B cell (primary cell): ENCODE results near the gene JMJD4. TPM values are rescaled to one million over a fixed set of nuclear protein-coding genes. Genes with fewer than 3 reads are reported as not detected.

ENCODE experiments used
- ATAC-seq: fragments of 200-7000 bp; cut with Tn5 transposase; one replicate; pipeline ENCODE4 v1.10.0; 2021; ENCODE audit warnings: low read depth, mild to moderate bottlenecking, moderate number of reproducible peaks, moderate library complexity
- CTCF ChIA-PET: fragments of 350-600 bp; sonication (Branson Sonifier 250); formaldehyde crosslinking; loops from one replicate; lab custom pipeline; 2021; ENCODE audit warnings: antibody characterized with exemption, inconsistent platforms; lab: Charles Lee
- POLR2A ChIA-PET: fragments of 350-600 bp; sonication (Branson Sonifier 250); formaldehyde crosslinking; loops from one replicate; lab custom pipeline; 2021; ENCODE audit warnings: antibody characterized with exemption; lab: Charles Lee
- DNase-seq: peaks from one replicate; pipeline ENCODE4 v3.0.0; 2013
- H2AFZ ChIP-seq: 2 replicates; pipeline ENCODE4 v1.6.1; 2012; ENCODE audit warnings: mild to moderate bottlenecking, low read depth, low read length; ENCODE audit not compliant: insufficient read depth, poor library complexity, severe bottlenecking
- H3K27ac ChIP-seq, 2 donors: 1 replicate in 1 of 2; 2 replicates in 1 of 2; pipeline ENCODE4 v1.5.1; 2012 to 2013; ENCODE audit warnings: low read length in 2 of 2, mild to moderate bottlenecking in 2 of 2, moderate library complexity in 1 of 2
- H3K27me3 ChIP-seq, 4 experiments: fragments of 200-600 bp in 1 of 4; sonication (generic) in 1 of 4; replicated peaks in 1 of 4; 1 replicate in 2 of 4; 2 replicates in 2 of 4; pipeline versions ENCODE4 v1.6.1 to v1.7.0; 2013 to 2016; ENCODE audit warnings: low read length in 3 of 4, mild to moderate bottlenecking in 2 of 4, mixed read lengths in 1 of 4, moderate library complexity in 1 of 4; ENCODE audit not compliant: insufficient read depth in 4 of 4, control insufficient read depth in 3 of 4; ENCODE audit errors: control extremely low read depth in 1 of 4
- H3K36me3 ChIP-seq, 2 experiments: replicated peaks in 1 of 2; 1 replicate in 1 of 2; 2 replicates in 1 of 2; pipeline versions ENCODE4 v1.6.1 to v1.7.1; 2013; ENCODE audit warnings: low read length in 1 of 2; ENCODE audit not compliant: insufficient read depth in 2 of 2, control insufficient read depth in 1 of 2; ENCODE audit errors: control extremely low read depth in 1 of 2, extremely low read depth in 1 of 2
- H3K4me1 ChIP-seq, 2 donors: fragments of 200-600 bp in 1 of 2; sonication (generic) in 1 of 2; 1 replicate in 1 of 2; 2 replicates in 1 of 2; pipeline versions ENCODE4 v1.5.1 to v1.6.1; 2013 to 2017; ENCODE audit warnings: low read length in 2 of 2; ENCODE audit not compliant: control insufficient read depth in 2 of 2, insufficient read depth in 2 of 2
- H3K4me2 ChIP-seq: replicated peaks from 2 replicates; pipeline ENCODE3; 2012; ENCODE audit warnings: mild to moderate bottlenecking, low read depth, low read length; ENCODE audit not compliant: poor library complexity, severe bottlenecking
- H3K4me3 ChIP-seq, 5 experiments: fragments of 200-600 bp in 1 of 5; sonication (generic) in 1 of 5; 1 replicate in 3 of 5; 2 replicates in 2 of 5; pipeline versions ENCODE4 v1.5.1 to v1.7.0; 2011 to 2016; ENCODE audit warnings: low read length in 4 of 5, mild to moderate bottlenecking in 4 of 5, low read depth in 2 of 5, control low read depth in 1 of 5, moderate library complexity in 1 of 5; ENCODE audit not compliant: insufficient read depth in 1 of 5; ENCODE audit errors: control extremely low read depth in 1 of 5, extremely low read depth in 1 of 5
- H3K79me2 ChIP-seq: fragments of 200-600 bp; sonication (generic); one replicate; pipeline ENCODE4 v1.6.0; 2016; ENCODE audit warnings: low read length; ENCODE audit not compliant: control insufficient read depth, insufficient read depth
- H3K9ac ChIP-seq: fragments of 200-600 bp; sonication (generic); 2 replicates; pipeline ENCODE4 v1.6.1; 2017; ENCODE audit warnings: mild to moderate bottlenecking, low read length, moderate library complexity
- H3K9me3 ChIP-seq, 3 donors: one replicate each; pipeline versions ENCODE4 v1.6.1 to v1.7.1; 2013; ENCODE audit warnings: low read length in 2 of 3; ENCODE audit not compliant: control insufficient read depth in 2 of 3, insufficient read depth in 1 of 3; ENCODE audit errors: control extremely low read depth in 1 of 3
- H4K20me1 ChIP-seq: 2 replicates; pipeline ENCODE4 v1.6.0; 2012; ENCODE audit warnings: mild to moderate bottlenecking, low read length; ENCODE audit not compliant: insufficient read depth, control insufficient read depth, poor library complexity, severe bottlenecking
- H3K27ac Mint-ChIP-seq: one replicate; pipeline ENCODE4 v1.8.0; 2021; ENCODE audit warnings: mixed read lengths
- H3K27me3 Mint-ChIP-seq: one replicate; pipeline ENCODE4 v1.8.0; 2021; ENCODE audit warnings: mixed read lengths
- H3K4me1 Mint-ChIP-seq: one replicate; pipeline ENCODE4 v1.8.0; 2021; ENCODE audit warnings: mixed read lengths
- H3K4me3 Mint-ChIP-seq: one replicate; pipeline ENCODE4 v1.8.0; 2021; ENCODE audit warnings: mixed read lengths
- H3K9me3 Mint-ChIP-seq: one replicate; pipeline ENCODE4 v1.8.0; 2022; ENCODE audit warnings: mixed read lengths; ENCODE audit not compliant: insufficient read depth
- EZH2 ChIP-seq: IDR thresholded peaks from 2 replicates; pipeline ENCODE4 v1.6.1; 2012; ENCODE audit warnings: borderline replicate concordance, low read depth, mild to moderate bottlenecking, moderate library complexity, low read length; ENCODE audit not compliant: insufficient read depth, poor library complexity, severe bottlenecking
- WGBS: methylation state at CpG from one replicate; pipeline ENCODE4 v1.1.5; 2013; ENCODE audit warnings: missing lambda C conversion rate; ENCODE audit not compliant: insufficient coverage; 5-methylcytosine and 5-hydroxymethylcytosine counted together
- intact Hi-C: fragments of 100-400 bp; cut with micrococcal nuclease; formaldehyde crosslinking; loops from one replicate; pipeline ENCODE4 v1.10.0; 2022
- polyA plus RNA-seq: library from polyadenylated mRNA; depleted of rRNA; stranded (reverse); fragments of >200 nt; gene quantifications from 2 replicates; pipeline ENCODE4 v1.2.3, GENCODE V29; 2012
- total RNA-seq, 2 donors: library from RNA; stranded (reverse); fragments of 120-200 nt in 1 of 2; gene quantifications; 1 replicate in 1 of 2; 2 replicates in 1 of 2; pipeline versions ENCODE4 v1.2.3 to v1.2.4, GENCODE V29; 2013 to 2022
- TF ChIP-seq, protein P1 (sequence below): fragments of 200-600 bp; IDR thresholded peaks from one replicate; pipeline ENCODE4 v1.8.0; 2022; ENCODE audit warnings: antibody characterized with exemption, mild to moderate bottlenecking

Gene JMJD4
- total and polyA plus RNA-seq, 2 donors (not counting 1 experiment from before 2014, with no cell fraction given): 29.9 to 30.6 TPM

DNA sequence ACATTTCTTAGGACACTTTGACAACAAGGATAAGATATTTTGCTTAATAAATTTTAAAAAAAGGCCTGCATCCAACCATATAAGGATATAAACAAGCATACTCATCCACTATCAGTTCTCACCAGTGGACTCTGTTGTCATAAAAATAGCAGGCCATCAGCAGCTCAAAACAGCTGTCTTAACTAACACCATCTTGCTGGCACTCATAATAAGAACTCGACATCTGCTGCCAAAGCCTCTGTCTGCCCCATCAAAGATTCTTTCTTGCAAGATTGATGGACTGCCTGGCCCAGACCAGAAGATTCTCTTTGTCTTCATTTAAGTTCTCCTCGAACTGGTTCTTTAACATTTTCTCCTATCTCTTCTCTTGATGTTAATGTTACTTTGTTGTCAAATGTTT lies 10.1 kb downstream of the JMJD4 start:
- Histone ChIP-seq H3K4me1 (peaks cover 11 to 20% of the 10 kb centered on the region in 2 donors), H3K36me3 (no peaks in the 10 kb centered on the region), H3K4me2 (no peak overlapping the region), H4K20me1 (no peaks in the 10 kb centered on the region), H3K27ac (no peak overlapping the region), H3K9me3 (peaks cover 0 to 16% (median 15%) of the 10 kb centered on the region in 3 donors), H3K4me3 (no peak overlapping the region), H3K27me3 (peaks cover 0 to 4% (median 0%) of the 10 kb centered on the region in 4 experiments), H3K9ac (no peak overlapping the region), H2AFZ (no peak overlapping the region), H3K79me2 (no peaks in the 10 kb centered on the region)
- Mint-ChIP-seq H3K9me3 (peaks cover 21% of the 10 kb centered on the region), H3K27me3 (no peaks in the 10 kb centered on the region), H3K4me3 (no peak overlapping the region), H3K4me1 (peaks cover 26% of the 10 kb centered on the region), H3K27ac (no peak overlapping the region)
- TF ChIP-seq EZH2: no peak
- TF ChIP-seq, protein P1, sequence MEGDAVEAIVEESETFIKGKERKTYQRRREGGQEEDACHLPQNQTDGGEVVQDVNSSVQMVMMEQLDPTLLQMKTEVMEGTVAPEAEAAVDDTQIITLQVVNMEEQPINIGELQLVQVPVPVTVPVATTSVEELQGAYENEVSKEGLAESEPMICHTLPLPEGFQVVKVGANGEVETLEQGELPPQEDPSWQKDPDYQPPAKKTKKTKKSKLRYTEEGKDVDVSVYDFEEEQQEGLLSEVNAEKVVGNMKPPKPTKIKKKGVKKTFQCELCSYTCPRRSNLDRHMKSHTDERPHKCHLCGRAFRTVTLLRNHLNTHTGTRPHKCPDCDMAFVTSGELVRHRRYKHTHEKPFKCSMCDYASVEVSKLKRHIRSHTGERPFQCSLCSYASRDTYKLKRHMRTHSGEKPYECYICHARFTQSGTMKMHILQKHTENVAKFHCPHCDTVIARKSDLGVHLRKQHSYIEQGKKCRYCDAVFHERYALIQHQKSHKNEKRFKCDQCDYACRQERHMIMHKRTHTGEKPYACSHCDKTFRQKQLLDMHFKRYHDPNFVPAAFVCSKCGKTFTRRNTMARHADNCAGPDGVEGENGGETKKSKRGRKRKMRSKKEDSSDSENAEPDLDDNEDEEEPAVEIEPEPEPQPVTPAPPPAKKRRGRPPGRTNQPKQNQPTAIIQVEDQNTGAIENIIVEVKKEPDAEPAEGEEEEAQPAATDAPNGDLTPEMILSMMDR: no peak
- DNase-seq (no peak), ATAC-seq (no peak)
- POLR2A ChIA-PET: no interaction called here
- intact Hi-C loops: no loop called here
- CTCF ChIA-PET: no interaction called here
- WGBS: 60% methylated on average over 1 of the region's 2 CpGs

DNA sequence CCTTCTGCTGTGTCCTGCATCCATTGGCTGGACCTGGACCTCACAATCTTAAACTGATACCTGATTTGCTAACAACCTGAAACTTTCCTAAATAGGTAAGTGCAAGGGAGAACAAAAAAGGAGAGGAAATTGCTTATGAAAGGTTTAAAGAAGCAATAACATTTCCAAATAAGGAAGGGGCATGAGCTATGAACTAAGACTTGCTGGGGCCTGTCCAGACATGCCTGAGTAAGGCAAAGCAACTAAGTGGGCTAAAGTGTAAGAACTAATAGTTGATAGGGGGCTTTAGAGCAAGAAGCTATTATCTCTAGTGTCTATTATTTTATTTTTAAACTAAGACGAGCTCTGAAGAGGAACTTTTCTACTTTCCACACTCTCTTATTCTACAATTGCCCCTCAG lies 11.6 kb downstream of the JMJD4 start:
- ATAC-seq (no peak), DNase-seq (no peak)
- Mint-ChIP-seq H3K27ac (no peak overlapping the region), H3K27me3 (no peaks in the 10 kb centered on the region), H3K9me3 (peaks cover 24% of the 10 kb centered on the region), H3K4me1 (peaks cover 16% of the 10 kb centered on the region), H3K4me3 (no peak overlapping the region)
- peaks cover 4 to 10% of the 10 kb centered on the region in 2 donors for H3K4me1 ChIP-seq
- peaks cover 0 to 4% (median 0%) of the 10 kb centered on the region in 4 experiments for H3K27me3 ChIP-seq
- no CpG with 5 or more reads among the region's 1 CpG for WGBS
- no peaks in the 10 kb centered on the region for H3K79me2 ChIP-seq
- H3K9me3 ChIP-seq: peaks cover 1 to 27% (median 24%) of the 10 kb centered on the region in 3 donors
- H3K4me3 ChIP-seq: no peak overlapping the region
- H3K4me2 ChIP-seq: no peak overlapping the region
- no peaks in the 10 kb centered on the region for H4K20me1 ChIP-seq
- no peak overlapping the region for H3K27ac ChIP-seq
- intact Hi-C loops: no loop called here
- ChIA-PET POLR2A (no interaction called here), CTCF (no interaction called here)
- no peak overlapping the region for H2AFZ ChIP-seq
- no peaks in the 10 kb centered on the region for H3K36me3 ChIP-seq
- H3K9ac ChIP-seq: no peak overlapping the region
- TF ChIP-seq EZH2: no peak
- TF ChIP-seq, protein P1: no peak
